ENCODE data around the gene MEGF6. TPM values are rescaled to one million over a fixed set of nuclear protein-coding genes. Genes with fewer than 3 reads are reported as not detected.
"Not testable (repeated sequence)": the region's sequence is repeated elsewhere in the genome, so short reads cannot be mapped to it uniquely, and the experiment has no call there.

Gene MEGF6
- total and polyA plus RNA-seq, 4 donors = 17.7 to 54.2 (median 48.2) TPM

- Histone ChIP-seq H3K9me3 (ENCODE audit: control insufficient read depth in 4 of 4, insufficient read depth in 3 of 4, low read length in 3 of 4) (no peaks in the 10 kb centered on the region), H3K4me3 (no peak overlapping the region), H3K9ac (ENCODE audit: insufficient read depth in 1 of 2, low read length in 2 of 2) (no peak overlapping the region), H3K27ac (ENCODE audit: low read depth in 1 of 2, low read length in 1 of 2) (no peak overlapping the region), H3K36me3 (ENCODE audit: control insufficient read depth in 4 of 4, insufficient read depth in 4 of 4, low read length in 4 of 4) (peaks cover 0 to 15% (median 0%) of the 10 kb centered on the region in 4 donors), H3K27me3 (ENCODE audit: control insufficient read depth in 3 of 3, insufficient read depth in 3 of 3, low read length in 2 of 3) (no peaks in the 10 kb centered on the region), H3K4me1 (ENCODE audit: control insufficient read depth in 5 of 5, insufficient read depth in 5 of 5, low read length in 5 of 5) (peaks cover 0 to 41% (median 18%) of the 10 kb centered on the region in 5 donors)
- ATAC-seq (ENCODE audit: insufficient read depth, low FRiP score) = no peak
- TF ChIP-seq CTCF (IDR thresholded peaks at IDR 0.05; ENCODE audit: control extremely low read depth, extremely low read depth) = no peak
- 76 to 85% methylated on average over 24 of the region's 24 CpGs for WGBS, 2 donors
- peak; percentile 37 to 62 (median 54) for DNase-seq
Observed at GRCh38 chr1:3586986-3587759, 24.1 kb downstream of the MEGF6 start.

- 91 to 94% methylated on average over 19 of the region's 19 CpGs for WGBS, 2 donors
- no peaks in the 10 kb centered on the region for H3K9me3 ChIP-seq (ENCODE audit: control insufficient read depth in 4 of 4, insufficient read depth in 3 of 4, low read length in 3 of 4)
- no peak overlapping the region for H3K9ac ChIP-seq (ENCODE audit: insufficient read depth in 1 of 2, low read length in 2 of 2)
- peaks cover 0 to 15% (median 0%) of the 10 kb centered on the region in 4 donors for H3K36me3 ChIP-seq (ENCODE audit: control insufficient read depth in 4 of 4, insufficient read depth in 4 of 4, low read length in 4 of 4)
- no peak for TF ChIP-seq CTCF (IDR thresholded peaks at IDR 0.05; ENCODE audit: control extremely low read depth, extremely low read depth)
- no peak for DNase-seq
- no peaks in the 10 kb centered on the region for H3K27me3 ChIP-seq (ENCODE audit: control insufficient read depth in 3 of 3, insufficient read depth in 3 of 3, low read length in 2 of 3)
- no peak overlapping the region for H3K27ac ChIP-seq (ENCODE audit: low read depth in 1 of 2, low read length in 1 of 2)
- no peak for ATAC-seq (ENCODE audit: insufficient read depth, low FRiP score)
- H3K4me3 ChIP-seq = no peak overlapping the region
- H3K4me1 ChIP-seq (ENCODE audit: control insufficient read depth in 5 of 5, insufficient read depth in 5 of 5, low read length in 5 of 5) = peaks cover 0 to 48% (median 16%) of the 10 kb centered on the region in 5 donors
Observed at GRCh38 chr1:3585940-3586568, 25.3 kb downstream of the MEGF6 start.

GRCh38 chr1:3585353-3585868, 25.9 kb downstream of the MEGF6 start:
- Histone ChIP-seq H3K36me3 (ENCODE audit: control insufficient read depth in 4 of 4, insufficient read depth in 4 of 4, low read length in 4 of 4) (peaks cover 0 to 15% (median 0%) of the 10 kb centered on the region in 4 donors), H3K4me1 (ENCODE audit: control insufficient read depth in 5 of 5, insufficient read depth in 5 of 5, low read length in 5 of 5) (peaks cover 0 to 42% (median 13%) of the 10 kb centered on the region in 5 donors)
- H3K9me3 ChIP-seq (ENCODE audit: control insufficient read depth in 4 of 4, insufficient read depth in 3 of 4, low read length in 3 of 4); H3K9ac ChIP-seq (ENCODE audit: insufficient read depth in 1 of 2, low read length in 2 of 2); ATAC-seq (ENCODE audit: insufficient read depth, low FRiP score); H3K27me3 ChIP-seq (ENCODE audit: control insufficient read depth in 3 of 3, insufficient read depth in 3 of 3, low read length in 2 of 3); H3K4me3 ChIP-seq; H3K27ac ChIP-seq (ENCODE audit: low read depth in 1 of 2, low read length in 1 of 2); DNase-seq: not testable (repeated sequence)
- WGBS, 2 donors = 68 to 78% methylated on average over 6 of the region's 6 CpGs

- ATAC-seq (ENCODE audit: insufficient read depth, low FRiP score) = no peak
- WGBS, 2 donors = 88 to 94% methylated on average over 7 of the region's 7 CpGs
- H3K27ac ChIP-seq (ENCODE audit: low read depth in 1 of 2, low read length in 1 of 2) = no peak overlapping the region
Observed at GRCh38 chr1:3584915-3585314, 26.4 kb downstream of the MEGF6 start.

GRCh38 chr1:3583751-3584150, 27.6 kb downstream of the MEGF6 start:
- not testable (repeated sequence) for H3K9ac ChIP-seq (ENCODE audit: insufficient read depth in 1 of 2, low read length in 2 of 2); ATAC-seq (ENCODE audit: insufficient read depth, low FRiP score); DNase-seq

More at GRCh38 chr1:3584915-3585314, 26.4 kb downstream of the MEGF6 start:
- no peak for DNase-seq
- Histone ChIP-seq H3K9ac (ENCODE audit: insufficient read depth in 1 of 2, low read length in 2 of 2) (no peak overlapping the region), H3K4me1 (ENCODE audit: control insufficient read depth in 5 of 5, insufficient read depth in 5 of 5, low read length in 5 of 5) (peaks cover 0 to 37% (median 9%) of the 10 kb centered on the region in 5 donors), H3K9me3 (ENCODE audit: control insufficient read depth in 4 of 4, insufficient read depth in 3 of 4, low read length in 3 of 4) (no peaks in the 10 kb centered on the region), H3K4me3 (no peak overlapping the region), H3K27me3 (ENCODE audit: control insufficient read depth in 3 of 3, insufficient read depth in 3 of 3, low read length in 2 of 3) (no peaks in the 10 kb centered on the region), H3K36me3 (ENCODE audit: control insufficient read depth in 4 of 4, insufficient read depth in 4 of 4, low read length in 4 of 4) (peaks cover 0 to 15% (median 0%) of the 10 kb centered on the region in 4 donors)
- no peak for TF ChIP-seq CTCF (IDR thresholded peaks at IDR 0.05; ENCODE audit: control extremely low read depth, extremely low read depth)

More at GRCh38 chr1:3583751-3584150, 27.6 kb downstream of the MEGF6 start:
- not testable (repeated sequence) for H3K4me3 ChIP-seq; H3K27ac ChIP-seq (ENCODE audit: low read depth in 1 of 2, low read length in 1 of 2); H3K9me3 ChIP-seq (ENCODE audit: control insufficient read depth in 4 of 4, insufficient read depth in 3 of 4, low read length in 3 of 4); H3K27me3 ChIP-seq (ENCODE audit: control insufficient read depth in 3 of 3, insufficient read depth in 3 of 3, low read length in 2 of 3)
- Histone ChIP-seq H3K36me3 (ENCODE audit: control insufficient read depth in 4 of 4, insufficient read depth in 4 of 4, low read length in 4 of 4) (peaks cover 0 to 12% (median 0%) of the 10 kb centered on the region in 4 donors), H3K4me1 (ENCODE audit: control insufficient read depth in 5 of 5, insufficient read depth in 5 of 5, low read length in 5 of 5) (peaks cover 0 to 33% (median 3%) of the 10 kb centered on the region in 5 donors)
- WGBS, 2 donors = 79 to 84% methylated on average over 20 to 21 of the region's 21 CpGs
